NCI-H526 (cell line): Measurements from ENCODE around the gene CST9.
A peak's percentile ranks its signal among the peaks of the same experiment; 100 is the strongest.
"Not testable (repeated sequence)": the region's sequence is repeated elsewhere in the genome, so short reads cannot be mapped to it uniquely, and the experiment has no call there.

Experiments
- DNase-seq, 2 experiments: peaks; one replicate each; lab custom pipeline; 2025; lab: John Stamatoyannopoulos, UW

Gene CST9

DNA sequence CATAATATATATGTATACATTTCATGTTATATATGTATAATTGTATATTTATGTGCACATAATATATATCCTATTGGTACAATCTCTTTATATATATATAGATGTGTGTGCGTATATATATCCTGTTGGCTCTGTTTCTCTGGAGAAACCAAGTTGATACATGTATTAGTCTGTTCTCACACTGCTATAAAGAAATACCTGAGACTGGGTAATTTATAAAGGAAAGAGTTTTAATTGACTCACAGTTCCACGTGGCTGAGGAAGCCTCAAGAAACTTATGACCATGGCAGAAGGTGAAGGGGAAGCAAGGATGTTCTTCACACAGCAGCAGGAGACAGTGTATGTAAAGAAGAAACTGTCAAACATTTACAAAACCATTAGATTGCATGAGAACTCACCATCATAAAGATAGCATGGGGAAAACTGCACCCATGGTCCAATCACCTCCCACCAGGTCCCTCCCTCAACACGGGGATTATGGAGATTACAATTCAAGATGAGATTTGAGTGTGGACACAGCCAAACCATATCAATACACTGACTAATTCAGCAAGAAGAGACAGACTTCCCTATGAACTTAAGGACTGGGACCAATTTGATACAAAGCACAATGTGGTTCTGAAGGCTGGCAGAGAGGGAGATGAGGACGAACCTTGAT, 18.1 kb upstream of the CST9 start:
- peak in 1 of 2 experiments; percentile 19 for DNase-seq

GRCh38 chr20:23622839-23623343, 17.2 kb upstream of the CST9 start:
- DNase-seq, result peak in 1 of 2 experiments; percentile 17

- not testable (repeated sequence) for DNase-seq
Observed at GRCh38 chr20:23622401-23622800, 16.7 kb upstream of the CST9 start.

DNA sequence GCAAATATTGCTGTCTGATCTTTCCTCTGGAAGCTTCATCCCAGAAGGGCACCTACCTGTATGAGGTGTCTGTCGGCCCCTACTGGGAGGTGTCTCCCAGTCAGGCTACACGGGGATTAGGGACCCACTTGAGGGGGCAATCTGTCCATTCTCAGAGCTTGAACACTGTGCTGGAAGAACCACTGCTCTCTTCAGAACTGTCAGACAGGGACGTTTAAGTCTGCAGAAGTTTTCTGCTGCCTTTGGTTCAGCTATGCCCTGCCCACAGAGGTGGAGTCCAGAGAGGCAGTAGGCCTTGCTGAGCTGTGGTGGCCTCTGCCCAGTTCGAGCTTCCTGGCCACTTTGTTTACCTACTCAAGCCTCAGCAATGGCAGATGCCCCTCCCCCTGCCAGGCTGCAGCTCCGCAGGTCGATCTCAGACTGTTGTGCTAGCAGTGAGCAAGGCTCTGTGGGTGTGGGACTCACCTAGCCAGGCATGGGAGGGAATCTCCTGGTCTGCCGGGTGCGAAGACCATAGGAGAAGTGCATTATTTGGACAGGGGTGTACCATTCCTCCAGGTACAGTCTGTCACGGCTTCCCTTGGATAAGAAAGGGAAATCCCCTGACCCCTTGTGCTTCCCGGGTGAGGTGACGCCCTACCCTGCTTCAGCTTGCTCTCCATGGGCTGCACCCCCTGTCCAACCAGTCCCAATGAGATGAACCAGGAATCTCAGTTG, 15.1 kb upstream of the CST9 start:
- DNase-seq, result not testable (repeated sequence)

DNA sequence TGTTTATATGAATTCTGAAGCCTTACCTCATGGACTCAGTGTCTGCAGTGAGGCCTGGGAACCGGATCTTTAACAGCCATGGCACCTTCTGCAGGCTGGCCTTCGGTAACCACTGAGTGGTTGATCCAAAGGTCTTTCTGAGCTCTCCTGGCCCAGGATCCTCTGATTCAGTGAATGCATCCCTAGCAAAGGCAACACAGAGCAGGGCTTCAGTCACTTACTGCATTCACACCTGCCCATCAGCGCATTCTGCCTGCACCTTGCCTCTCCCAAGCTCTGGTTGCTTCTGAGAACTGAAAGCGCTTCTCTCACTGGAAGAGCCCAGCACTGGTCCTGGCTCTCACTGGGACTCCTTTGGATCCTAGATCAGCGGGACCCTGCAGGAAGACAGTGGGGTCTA, 8.4 kb upstream of the CST9 start:
- no peak for DNase-seq

DNA sequence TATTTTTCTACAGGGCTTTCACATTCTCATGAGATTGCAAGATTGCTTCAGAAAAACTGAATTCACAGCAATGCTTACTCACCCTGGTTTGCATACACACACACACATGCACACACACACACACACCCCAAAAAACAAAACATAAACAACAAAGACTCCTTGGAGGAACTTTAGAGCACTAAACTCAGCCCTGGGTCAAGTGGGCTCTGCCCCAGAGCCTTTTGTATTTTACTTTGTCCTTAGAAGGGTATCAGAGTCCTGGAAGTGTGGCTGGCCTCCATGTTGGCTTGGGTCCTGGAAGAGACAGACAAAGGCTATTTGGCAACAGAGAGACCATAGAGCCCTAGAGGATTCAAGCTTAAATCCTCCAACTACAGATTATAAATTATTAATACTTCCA, 8.0 kb upstream of the CST9 start:
- no peak for DNase-seq

GRCh38 chr20:23612396-23612795, 6.7 kb upstream of the CST9 start:
- no peak for DNase-seq

DNA sequence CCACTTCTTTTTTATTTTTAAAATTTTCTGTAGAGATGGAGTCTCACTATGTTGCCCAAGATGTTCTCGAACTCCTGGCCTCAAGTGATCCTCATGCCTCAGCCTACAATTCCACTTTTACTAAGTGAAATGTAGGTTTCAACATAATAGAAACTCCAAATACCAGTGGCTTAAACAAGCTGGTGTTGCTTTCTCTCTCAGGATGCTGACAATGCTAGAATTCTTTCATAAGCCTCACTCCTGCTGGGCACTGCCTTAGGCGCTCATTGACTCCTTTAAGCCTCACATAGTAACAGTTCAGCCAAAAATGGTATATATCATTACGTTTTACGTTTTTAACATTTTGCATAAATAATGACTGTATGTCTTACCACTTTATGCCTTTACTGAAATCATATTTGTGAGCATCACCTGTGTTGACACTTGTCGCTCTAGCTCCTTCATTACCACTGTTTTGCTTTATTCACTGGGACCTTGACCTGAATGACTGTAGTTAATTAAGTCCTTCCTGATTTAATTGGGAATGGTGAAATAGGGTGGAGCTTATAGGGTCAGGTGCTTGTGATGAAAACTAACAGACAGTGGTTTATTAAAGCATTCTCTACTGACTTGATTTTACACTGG, 3.9 kb upstream of the CST9 start:
- DNase-seq, result no peak

DNA sequence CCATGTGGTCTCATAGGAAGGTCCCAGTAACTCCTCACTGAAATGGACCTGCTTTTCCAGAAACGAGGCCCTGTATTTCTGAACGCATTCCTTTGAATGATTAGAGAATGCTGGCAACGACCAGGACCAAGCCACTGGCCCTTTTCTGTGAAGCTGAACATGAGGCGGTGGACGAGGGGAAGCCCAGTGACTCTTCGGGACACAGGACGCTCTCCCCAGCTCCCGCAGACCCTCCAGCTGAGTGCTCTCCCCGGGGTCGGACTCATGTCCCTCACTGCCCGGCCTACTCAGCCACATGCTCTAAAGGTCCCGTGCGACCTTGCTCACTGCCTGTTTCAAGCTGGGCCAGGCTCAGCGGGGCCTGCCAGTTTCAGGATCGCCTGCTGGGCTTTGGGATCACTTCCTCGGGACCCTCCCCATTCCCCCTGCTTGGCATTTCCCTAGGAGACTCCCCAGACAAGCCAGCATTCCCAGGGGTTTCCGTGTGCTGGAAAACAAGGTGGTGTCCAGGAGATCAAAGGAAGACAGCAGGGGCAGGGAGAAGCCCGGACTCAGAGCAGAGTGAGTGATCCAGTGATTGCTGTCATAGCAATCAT, 2.6 kb upstream of the CST9 start:
- DNase-seq, result no peak

GRCh38 chr20:23607497-23608245, 2.0 kb upstream of the CST9 start:
- DNase-seq, result no peak

DNA sequence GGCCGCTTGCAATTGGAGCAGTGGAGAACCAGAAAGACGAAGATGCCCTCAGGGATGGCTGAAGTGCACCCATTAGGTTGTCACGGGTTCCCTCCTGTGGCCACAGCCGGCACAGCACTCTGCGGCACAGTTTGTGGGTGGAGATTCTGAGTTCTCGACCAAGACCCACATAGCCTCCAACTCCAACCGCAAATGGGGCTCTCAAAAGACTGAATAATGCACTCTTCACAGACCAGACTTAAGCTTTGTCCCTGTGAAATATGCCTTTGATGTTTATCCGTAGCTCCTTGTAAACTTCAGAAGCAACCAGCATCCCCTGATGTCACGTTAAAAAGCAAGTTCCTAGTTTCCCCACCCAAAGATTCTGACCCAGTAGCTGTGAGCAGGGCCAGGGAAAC, 934 bp upstream of the CST9 start:
- DNase-seq, result peak; percentile 79 to 95

- no peak for DNase-seq
Observed at GRCh38 chr20:23604306-23604705, 1.4 kb downstream of the CST9 start.

DNA sequence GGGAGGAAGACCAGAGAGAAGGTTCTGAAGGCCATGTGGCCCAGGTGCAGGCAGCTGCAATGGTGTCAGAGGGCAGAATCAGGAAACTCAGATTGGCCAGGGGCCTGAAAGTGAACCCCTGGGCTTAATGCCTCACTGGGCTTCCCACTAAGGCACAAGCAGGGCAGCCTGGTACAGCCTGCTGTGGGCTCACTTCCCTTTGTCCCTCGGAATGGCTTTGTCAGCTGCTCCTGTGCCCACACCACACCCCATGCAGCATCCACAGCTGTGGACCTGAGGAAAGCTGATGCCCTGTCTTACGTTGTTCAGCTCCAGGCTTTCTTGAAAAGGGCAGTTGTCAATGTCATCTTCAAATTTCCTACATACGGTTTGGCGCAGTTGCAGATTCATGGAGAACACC, 2.4 kb downstream of the CST9 start:
- DNase-seq, result no peak

- no peak for DNase-seq
Observed at GRCh38 chr20:23602699-23603098, 3.0 kb downstream of the CST9 start.

DNA sequence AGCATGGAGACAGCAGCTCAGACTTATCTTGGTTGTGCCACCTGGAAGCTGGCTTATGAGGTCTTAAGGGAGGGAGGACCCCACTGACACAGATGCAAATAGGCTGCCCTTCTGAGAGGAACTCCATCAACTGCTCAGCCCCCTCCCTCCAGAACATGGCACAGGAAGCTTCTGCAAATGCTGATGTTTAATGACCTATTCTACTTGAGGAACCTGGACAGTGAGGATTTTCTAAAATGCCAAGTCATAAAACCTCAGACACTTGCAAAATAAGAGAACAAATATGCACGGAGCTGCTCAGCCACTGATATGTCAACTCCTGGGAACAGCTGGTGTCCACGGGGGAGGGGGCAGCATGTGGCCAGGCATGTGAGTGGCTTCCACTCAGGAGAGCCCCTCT, 3.5 kb downstream of the CST9 start:
- no peak for DNase-seq

GRCh38 chr20:23601715-23602114, 4.0 kb downstream of the CST9 start:
- DNase-seq, result no peak

DNA sequence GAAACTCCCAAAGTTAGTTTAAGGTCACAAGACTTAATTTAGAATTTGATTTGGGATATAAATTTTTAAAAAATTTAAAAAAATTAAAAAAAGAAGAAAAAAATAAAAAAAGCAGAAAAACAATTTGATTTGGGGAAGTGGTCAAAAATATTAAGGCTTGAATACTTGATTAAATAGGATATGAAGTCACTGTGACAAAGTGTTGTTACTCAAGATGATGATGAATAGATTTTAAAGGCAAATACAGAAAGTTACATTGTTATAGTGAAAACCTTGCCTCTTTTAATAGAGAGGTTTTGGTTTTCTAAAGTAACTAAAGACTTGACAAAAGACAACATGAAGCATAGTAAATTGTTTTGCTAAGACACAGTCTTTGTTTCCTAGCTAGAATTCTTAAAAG, 7.2 kb downstream of the CST9 start:
- DNase-seq, result no peak

GRCh38 chr20:23596579-23597250, 9.0 kb downstream of the CST9 start:
- DNase-seq, result no peak

DNA sequence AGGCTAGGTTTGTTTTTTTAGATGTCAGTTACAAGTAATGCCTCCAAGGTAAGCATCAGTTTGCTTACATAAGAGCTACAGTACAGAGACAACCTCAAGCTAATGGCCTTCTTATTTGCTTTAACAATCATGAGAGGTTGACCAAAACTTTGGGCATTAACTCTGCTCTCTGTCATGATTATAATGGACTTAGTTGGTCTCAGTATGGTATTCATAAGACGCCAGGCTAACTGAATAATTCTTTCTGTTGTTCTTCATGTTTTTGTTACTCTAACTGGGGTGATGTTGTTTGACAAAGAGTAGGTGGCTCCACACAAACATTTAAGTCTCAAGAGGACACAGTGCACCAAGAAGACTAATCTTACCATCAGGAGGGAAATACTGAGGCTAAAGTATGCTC, 9.8 kb downstream of the CST9 start:
- DNase-seq, result no peak

GRCh38 chr20:23588434-23589403, 17.0 kb downstream of the CST9 start:
- no peak for DNase-seq
